GM20431 (cell line): ENCODE measurements around the gene FAM32A.

ENCODE experiments used
- in situ Hi-C: fragments of 300-500 bp; cut with MseI, MboI; formaldehyde crosslinking; loops from one replicate; pipeline ENCODE4 v1.15.0; 2020; ENCODE audit warnings: low sequenced_read_pairs; ENCODE audit not compliant: unreplicated experiment

The FAM32A gene

DNA sequence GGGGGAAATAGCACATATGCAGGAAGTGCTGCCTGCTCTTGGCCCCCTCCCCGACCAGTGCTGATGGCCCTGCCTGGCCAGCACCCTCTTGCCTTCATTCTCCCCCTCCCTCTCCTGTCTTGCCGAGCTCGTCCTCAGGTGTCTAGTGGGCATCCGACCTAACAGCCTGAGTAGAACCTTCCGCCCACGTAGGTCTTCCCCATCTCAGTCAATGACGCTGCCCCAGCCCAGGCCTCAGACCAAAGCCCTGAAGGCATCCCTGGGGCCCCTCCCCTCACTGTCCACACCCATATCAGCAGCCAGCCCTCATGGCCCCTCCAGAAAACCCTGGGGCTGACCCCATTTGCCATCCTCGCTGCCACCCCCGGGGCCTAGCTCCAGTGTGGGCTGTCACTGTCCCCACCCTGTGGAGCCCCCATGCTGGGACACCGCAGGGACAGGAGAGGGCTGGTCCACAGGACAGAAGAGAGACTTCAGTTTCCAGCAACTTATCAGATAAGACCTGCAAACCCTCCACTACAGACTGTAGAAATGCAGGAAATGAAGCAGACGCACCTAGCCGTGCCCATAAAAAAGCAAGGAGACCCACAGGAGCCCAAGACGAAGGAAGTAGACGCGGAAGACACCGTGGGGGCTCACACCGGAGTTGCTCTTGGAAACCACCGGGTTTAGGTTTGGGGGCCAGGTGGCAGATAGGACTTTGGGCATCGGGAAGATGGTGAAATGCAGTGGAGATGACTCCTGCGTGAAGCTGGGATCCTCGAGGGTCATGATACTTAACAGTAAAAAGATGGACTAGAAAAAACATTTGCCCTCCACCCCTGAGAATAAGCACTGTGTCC, 50.8 kb downstream of the FAM32A start:
- in situ Hi-C loops, result no loop called here
